Esophagus muscularis mucosa (tissue), 3 donors: ENCODE results near the gene SH3PXD2A.

Experiments used
- EP300 ChIP-seq: sonication (generic); formaldehyde crosslinking; IDR thresholded peaks from one replicate; pipeline ENCODE4 v1.6.1; 2017; ENCODE audit warnings: antibody characterized with exemption
- TF ChIP-seq, protein P1 (sequence below), 3 experiments: fragments of 200-600 bp in 2 of 3; fragments of 450-650 bp in 1 of 3; sonication (generic) in 2 of 3; IDR thresholded peaks; one replicate each; pipeline ENCODE4 v1.5.1; 2017 to 2019; ENCODE audit warnings: antibody characterized with exemption in 3 of 3, mild to moderate bottlenecking in 2 of 3, moderate library complexity in 1 of 3

- TF ChIP-seq, protein P1, sequence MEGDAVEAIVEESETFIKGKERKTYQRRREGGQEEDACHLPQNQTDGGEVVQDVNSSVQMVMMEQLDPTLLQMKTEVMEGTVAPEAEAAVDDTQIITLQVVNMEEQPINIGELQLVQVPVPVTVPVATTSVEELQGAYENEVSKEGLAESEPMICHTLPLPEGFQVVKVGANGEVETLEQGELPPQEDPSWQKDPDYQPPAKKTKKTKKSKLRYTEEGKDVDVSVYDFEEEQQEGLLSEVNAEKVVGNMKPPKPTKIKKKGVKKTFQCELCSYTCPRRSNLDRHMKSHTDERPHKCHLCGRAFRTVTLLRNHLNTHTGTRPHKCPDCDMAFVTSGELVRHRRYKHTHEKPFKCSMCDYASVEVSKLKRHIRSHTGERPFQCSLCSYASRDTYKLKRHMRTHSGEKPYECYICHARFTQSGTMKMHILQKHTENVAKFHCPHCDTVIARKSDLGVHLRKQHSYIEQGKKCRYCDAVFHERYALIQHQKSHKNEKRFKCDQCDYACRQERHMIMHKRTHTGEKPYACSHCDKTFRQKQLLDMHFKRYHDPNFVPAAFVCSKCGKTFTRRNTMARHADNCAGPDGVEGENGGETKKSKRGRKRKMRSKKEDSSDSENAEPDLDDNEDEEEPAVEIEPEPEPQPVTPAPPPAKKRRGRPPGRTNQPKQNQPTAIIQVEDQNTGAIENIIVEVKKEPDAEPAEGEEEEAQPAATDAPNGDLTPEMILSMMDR (IDR thresholded peaks at IDR 0.05): no peak
- TF ChIP-seq EP300: no peak
These were observed 235.7 kb downstream of the SH3PXD2A start for GRCh38 chr10:103619424-103620351.
